WTC11 (cell line): Measurements from ENCODE around the gene UBFD1.

Experiments
- CBFB ChIP-seq: sonication (generic); formaldehyde crosslinking; IDR thresholded peaks from 2 replicates; pipeline ENCODE4 v1.8.1; 2022; ENCODE audit warnings: mild to moderate bottlenecking, low read depth, missing genetic modification reagents
- CREM ChIP-seq: sonication (generic); formaldehyde crosslinking; IDR thresholded peaks from 2 replicates; pipeline ENCODE4 v1.8.1; 2022; ENCODE audit warnings: mild to moderate bottlenecking, missing genetic modification reagents, moderate library complexity
- ELF4 ChIP-seq: sonication (generic); formaldehyde crosslinking; IDR thresholded peaks from 2 replicates; pipeline ENCODE4 v1.8.1; 2022; ENCODE audit warnings: low read depth, mild to moderate bottlenecking, moderate library complexity, missing genetic modification reagents
- FOXK1 ChIP-seq: sonication (generic); formaldehyde crosslinking; IDR thresholded peaks from 2 replicates; pipeline ENCODE4 v1.8.0; 2022; ENCODE audit warnings: mild to moderate bottlenecking, moderate library complexity, missing genetic modification reagents
- GABPB1 ChIP-seq: sonication (generic); formaldehyde crosslinking; IDR thresholded peaks from 2 replicates; pipeline ENCODE4 v1.8.1; 2023; ENCODE audit warnings: mild to moderate bottlenecking, missing genetic modification reagents
- NR2C2 ChIP-seq: sonication (generic); formaldehyde crosslinking; IDR thresholded peaks from 2 replicates; pipeline ENCODE4 v1.8.0; 2022; ENCODE audit warnings: mild to moderate bottlenecking, missing genetic modification reagents
- TEAD4 ChIP-seq: sonication (generic); formaldehyde crosslinking; IDR thresholded peaks from 2 replicates; pipeline ENCODE4 v1.8.0; 2022; ENCODE audit warnings: mild to moderate bottlenecking, missing genetic modification reagents
- ZNF121 ChIP-seq: sonication (generic); formaldehyde crosslinking; IDR thresholded peaks from 2 replicates; pipeline ENCODE4 v1.8.0; 2023; ENCODE audit warnings: missing genetic modification reagents
- ZNF138 ChIP-seq: sonication (generic); formaldehyde crosslinking; conservative IDR thresholded peaks from 2 replicates; pipeline ENCODE4 v1.8.1; 2022; ENCODE audit warnings: mild to moderate bottlenecking, moderate library complexity, missing genetic modification reagents
- TF ChIP-seq, protein P1 (sequence below): fragments of 200-600 bp; IDR thresholded peaks from 2 replicates; pipeline ENCODE4 v1.8.0; 2022; ENCODE audit warnings: antibody characterized with exemption

- TF ChIP-seq NR2C2 (no peak), FOXK1 (CRISPR knock-in tag) (no peak), TEAD4 (no peak), CBFB (CRISPR knock-in tag) (no peak), CREM (CRISPR knock-in tag) (no peak), ZNF138 (CRISPR knock-in tag) (no peak), ELF4 (CRISPR knock-in tag) (no peak), GABPB1 (CRISPR knock-in tag) (no peak), ZNF121 (CRISPR knock-in tag) (no peak)
- TF ChIP-seq, protein P1, sequence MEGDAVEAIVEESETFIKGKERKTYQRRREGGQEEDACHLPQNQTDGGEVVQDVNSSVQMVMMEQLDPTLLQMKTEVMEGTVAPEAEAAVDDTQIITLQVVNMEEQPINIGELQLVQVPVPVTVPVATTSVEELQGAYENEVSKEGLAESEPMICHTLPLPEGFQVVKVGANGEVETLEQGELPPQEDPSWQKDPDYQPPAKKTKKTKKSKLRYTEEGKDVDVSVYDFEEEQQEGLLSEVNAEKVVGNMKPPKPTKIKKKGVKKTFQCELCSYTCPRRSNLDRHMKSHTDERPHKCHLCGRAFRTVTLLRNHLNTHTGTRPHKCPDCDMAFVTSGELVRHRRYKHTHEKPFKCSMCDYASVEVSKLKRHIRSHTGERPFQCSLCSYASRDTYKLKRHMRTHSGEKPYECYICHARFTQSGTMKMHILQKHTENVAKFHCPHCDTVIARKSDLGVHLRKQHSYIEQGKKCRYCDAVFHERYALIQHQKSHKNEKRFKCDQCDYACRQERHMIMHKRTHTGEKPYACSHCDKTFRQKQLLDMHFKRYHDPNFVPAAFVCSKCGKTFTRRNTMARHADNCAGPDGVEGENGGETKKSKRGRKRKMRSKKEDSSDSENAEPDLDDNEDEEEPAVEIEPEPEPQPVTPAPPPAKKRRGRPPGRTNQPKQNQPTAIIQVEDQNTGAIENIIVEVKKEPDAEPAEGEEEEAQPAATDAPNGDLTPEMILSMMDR: no peak
Observed at GRCh38 chr16:23552161-23552560, 5.4 kb upstream of the UBFD1 start.
